PC-9 (cell line): ENCODE results near the gene PIKFYVE.

Experiments used
- CTCF ChIP-seq: fragments of 200-600 bp; sonication (generic); conservative IDR thresholded peaks from 2 replicates; pipeline ENCODE4 v1.6.1; 2017; ENCODE audit warnings: mixed run types, antibody characterized with exemption, mild to moderate bottlenecking, moderate library complexity
- EZH2 ChIP-seq: fragments of 200-600 bp; sonication (generic); IDR thresholded peaks from 2 replicates; pipeline ENCODE4 v1.8.0; 2017; ENCODE audit warnings: antibody characterized with exemption, low read depth

GRCh38 chr2:208371634-208371935 lies 105.5 kb downstream of the PIKFYVE start:
- TF ChIP-seq EZH2, result no peak
- no peak for TF ChIP-seq CTCF
